SW480 (cell line): ENCODE data around the gene CDH15.
A peak's percentile ranks its signal among the peaks of the same experiment; 100 is the strongest.

Experiments
- DNase-seq: peaks from one replicate; pipeline ENCODE4 v3.0.0-alpha.2; 2016; ENCODE audit warnings: low spot score

CDH15 gene

DNA sequence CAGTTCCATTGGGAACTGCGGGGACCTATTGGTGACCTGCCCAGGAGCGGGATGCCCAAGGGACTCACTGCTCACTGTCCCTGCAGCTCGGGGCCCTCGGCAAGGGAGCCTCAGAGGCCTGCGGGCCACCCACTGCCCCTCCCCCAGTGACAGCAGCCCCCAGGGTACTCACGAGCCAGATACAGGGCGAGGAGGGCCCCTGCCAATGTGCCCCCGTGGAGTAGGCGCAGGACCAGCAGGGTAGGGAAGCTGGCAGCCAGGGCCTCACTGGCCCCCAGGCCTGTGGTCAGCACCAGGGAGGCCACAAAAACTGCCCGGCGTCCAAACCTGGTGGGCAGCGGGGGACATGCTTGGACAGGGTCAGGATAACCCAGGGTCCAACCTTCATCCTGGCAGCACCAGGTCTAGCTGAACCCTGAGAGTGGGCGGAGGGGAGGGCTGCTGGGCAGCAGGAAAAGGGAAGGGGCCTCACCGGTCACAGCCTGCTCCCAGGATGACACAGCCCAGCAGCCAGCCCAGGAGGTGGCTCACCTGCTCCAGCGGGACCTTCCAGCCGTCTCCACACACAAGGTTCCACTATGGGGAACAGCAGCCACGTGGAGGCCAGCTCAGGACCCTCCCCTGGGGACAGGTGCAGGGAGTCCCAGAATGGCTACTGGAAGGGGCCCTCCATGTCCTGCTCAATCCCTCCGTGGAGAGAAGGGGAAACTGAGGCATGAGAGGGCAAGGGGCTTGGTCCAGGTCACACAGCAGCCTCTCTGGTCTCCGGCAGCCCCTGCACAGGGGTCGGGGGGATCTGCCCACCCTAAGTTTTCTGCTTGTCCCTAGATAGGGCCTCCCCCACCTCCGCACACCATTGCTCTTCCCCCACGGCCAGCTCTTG is 27.9 kb downstream of the CDH15 start:
- no peak for DNase-seq

DNA sequence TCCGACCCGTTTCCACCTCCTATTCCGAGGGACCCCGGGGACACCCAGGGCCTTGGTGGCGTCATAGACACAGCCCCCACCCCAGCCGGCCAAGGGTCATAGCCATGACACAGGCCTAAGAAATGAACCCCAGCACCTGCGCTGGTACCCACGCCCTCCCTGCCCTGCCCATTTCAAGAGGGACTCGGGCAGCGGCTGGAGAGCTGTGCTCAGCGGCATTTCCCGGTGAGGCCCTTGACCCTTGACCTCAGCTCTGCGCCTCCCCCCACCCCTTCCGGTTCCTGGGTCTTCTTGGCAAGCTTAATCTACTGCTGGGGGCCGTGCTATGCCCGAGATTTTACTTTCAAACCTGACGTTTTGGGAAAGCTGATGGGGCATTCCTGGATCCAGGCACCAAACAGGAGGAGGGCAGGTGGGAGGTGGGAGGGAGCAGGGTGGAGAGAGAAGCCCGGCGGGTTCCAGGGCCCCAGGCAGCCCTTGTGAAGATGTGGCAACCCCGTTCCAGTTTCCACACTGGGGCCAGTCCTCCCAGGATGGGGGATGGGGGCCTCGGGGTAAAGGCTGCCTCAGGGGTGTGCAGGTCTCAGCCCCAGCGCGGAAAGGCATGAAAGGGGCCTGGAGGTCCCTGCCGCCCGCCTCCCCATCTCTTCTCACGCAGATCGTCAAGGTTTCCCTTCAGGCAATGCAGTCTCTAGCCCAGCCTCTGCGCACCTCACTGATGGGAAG is 28.7 kb downstream of the CDH15 start, which contains the start of gene SLC22A31:
TSS of gene SLC22A31 (minus strand) at position 414 of the 726 bp plus-strand sequence. CDS start at position 378, 36 bp downstream.
- DNase-seq = no peak

DNA sequence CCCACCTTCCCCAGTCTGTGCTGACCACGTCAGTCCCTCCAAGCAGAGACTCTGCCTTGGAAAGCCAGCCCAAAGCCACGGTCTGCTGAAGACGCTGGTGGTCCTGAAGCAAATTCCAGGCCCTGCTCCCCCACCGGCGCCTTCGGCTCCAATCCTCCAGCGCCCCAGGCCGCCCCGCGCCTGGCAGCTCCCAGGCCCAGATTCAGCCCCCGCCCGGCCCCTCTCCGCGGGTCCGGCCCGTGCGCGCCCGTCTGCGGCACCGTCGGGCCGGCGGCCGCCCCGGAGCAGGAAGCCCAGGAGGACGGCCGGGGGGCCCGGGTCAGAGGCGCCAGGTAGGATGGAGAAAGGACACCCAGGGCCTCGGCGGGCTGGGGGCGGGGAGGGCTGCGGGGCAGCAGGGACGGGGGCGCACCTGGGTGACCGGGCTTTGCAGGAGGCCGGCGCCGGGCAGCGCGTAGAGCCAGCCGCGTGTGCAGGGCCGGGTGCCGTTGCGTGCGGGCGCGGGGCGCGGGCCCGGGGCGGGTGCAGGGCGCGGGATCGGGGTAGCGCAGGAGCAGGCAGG is 29.4 kb downstream of the CDH15 start:
- DNase-seq = no peak

DNA sequence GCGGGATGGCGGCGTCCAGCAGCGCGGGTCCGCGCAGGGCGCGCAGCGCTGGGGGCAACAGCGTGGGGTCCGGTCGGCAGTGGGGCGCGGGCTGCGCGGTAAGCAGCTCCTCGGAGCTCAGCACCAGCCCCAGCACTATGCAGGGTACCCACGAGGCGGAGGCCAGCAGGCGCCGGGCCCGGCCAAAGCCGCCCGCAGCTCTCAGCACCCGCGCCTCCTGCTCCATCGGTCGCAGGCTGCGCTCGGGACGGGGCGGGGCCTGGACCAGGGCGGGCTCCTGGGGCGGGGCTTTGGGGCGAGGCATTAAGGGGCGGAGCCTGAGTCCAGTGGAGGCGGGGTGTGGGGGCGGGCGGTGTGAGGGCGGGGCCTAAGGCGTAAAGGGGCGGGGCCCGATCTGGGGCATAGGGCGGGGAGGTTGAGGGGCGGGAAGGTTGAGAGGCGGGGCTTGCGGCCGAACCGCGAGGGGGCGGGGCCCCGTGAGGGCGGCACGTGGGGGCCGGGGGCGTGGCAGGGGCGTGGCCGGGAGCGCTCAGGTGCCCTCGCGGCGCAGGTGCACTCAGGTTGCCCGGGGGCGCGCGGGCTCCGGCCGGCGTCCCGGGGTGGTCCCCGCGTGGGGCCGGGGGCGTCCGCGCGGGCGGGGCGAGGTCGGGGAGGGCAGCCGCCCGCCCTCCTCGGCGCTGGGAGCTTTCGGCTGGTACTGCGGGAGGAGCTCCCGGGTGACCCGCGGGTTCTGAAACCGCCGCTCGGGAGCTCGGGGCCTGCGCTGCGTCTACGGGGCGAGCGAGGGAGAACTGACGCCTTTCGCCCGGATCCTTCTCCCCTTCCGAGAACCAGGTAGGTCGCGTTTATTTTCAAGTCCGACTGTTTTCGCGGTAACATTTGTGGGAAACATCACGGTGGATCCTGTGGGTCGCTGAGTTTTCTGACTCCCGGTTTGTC is 30.2 kb downstream of the CDH15 start:
- no peak for DNase-seq

DNA sequence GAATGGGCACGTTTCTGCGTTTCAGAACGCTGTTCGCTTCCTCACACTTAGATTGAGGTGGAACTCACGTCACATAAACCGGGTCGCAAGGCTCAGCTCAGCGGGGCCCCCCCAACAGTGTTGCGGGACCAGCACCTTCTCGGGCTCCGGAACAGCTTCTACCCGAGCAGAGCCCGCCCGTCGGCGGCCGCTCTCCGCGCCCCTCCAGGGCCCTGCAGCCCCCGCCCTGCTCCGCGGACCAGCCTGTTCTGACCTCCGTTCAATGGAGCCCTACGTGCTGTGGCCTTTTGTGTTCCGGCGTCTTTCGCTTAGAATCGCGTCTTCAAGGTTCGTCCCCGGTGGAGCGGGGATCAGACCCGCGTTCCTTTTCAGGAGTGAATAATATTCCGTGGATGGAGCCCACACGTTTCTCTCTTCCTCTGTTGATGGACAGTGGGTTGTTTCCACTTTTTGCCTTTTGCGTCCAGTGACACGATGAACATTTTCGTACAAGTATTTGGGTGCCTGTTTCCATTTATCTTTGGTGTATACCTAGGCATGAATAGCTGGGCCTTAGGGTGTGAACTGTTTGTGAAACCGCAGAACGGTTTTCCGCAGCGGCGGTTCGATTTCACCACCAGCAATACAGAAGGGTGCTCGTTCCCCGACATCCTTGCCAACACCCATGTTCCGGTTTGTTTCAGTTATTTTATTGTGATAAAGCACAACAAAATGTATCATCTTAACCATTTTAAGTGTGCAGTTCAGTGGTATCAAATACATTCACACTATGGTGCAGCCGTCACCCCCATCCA is 31.1 kb downstream of the CDH15 start:
- DNase-seq = no peak

DNA sequence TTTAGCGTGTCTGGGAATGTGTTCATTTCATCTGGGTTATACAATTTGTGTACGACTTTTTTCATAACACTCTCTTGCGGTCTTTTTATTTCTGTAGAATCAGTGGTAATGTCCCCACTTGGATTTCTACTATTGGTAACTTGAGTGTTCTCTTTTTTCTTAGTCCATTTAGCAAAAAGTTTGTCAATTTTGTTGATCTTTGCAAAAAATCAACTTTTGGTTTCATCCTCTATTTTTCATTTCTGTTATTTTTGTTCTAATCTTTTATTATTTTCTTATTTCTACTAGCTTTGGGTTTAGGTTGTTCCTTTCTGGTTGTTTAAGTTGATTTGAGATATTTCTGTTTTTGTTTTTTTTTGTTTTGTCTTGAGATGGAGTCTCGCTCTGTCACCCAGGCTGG is 36.4 kb downstream of the CDH15 start:
- no peak for DNase-seq

DNA sequence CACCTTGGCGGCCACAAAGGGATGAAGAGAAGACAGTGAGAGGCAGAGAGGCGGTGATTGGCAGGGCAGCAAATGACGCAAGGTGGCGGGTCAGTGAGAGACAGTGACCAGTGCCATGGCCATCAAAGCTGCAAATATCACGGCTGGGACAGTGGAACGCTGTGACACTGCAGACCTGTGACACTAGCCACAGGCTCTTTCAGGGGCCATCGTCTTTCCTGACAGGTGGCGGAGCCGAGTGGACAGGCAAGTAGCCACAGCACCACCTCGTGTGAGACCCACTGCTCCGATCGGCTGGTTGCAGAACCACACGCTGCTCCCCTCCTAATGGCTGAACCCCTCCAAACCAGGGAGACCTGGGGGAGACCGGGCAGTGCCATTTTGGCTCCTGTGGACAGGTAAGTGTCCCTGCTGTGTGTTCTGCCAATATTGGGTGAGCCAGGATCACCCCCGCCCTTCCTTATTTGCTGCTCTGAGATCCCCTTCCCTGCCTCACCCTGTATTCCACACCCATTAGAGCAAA is 38.0 kb downstream of the CDH15 start:
- no peak for DNase-seq

DNA sequence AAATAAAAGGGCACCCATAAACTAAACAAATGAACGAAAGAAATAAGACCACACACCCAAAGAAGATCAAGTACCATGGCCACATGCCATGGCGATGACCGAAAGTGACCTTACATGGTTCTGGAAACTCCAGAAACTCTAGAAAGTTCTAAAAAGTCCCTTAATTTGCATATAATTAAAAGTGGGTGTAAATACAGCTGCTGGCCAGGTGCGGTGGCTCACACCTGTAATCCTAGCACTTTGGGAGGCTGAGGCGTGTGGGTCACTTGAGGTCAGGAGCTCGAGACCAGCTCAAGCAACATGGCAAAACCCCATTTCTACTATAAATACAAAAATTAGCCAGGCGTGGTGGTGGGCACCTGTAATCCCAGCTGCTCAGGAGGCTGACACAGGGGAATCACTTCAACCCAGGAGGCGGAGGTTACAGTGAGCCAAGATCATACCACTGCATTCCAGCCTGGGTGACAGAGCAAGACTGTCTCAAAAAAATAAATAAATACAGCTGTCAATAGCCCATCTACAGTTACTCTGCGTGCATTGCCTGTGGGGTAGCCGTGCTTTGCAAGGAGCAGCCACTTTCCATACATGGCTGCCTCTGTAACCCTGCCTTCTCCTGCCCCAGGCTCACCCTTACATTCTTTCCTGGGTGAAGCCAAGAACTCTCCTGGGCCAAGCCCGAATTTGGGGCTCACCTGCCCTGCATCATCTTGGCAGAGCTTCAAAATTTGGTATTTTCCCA is 38.8 kb downstream of the CDH15 start:
- DNase-seq = no peak

DNA sequence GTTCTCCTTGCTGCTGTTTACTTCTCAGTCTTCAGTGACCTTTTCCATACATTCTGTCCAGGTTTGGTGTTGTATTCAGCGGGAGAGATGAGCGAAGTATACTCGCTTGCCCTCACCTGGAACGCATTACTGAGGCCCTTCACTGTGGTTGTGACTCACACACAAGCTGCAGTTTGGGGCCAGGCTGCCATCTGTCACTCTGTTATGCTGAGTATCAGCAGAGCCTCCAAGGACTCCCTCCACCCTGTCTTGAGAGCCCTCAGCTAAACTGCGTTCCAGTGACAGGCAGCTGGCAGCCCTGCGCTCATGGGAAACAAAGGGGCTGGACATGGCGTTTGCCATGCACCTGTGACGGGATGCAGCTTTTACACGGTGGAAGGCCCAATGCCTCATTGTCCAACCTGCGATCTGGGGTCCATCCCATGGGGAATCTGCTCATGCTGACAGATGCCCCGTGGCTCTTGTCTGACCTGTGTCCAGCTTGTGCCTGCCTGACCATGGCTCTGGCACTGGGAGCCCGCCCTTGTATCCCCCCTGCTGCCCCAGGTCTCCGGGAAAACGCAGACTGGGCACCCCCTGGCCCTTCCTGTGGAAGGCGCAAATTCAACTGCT is 39.5 kb downstream of the CDH15 start:
- DNase-seq = no peak

DNA sequence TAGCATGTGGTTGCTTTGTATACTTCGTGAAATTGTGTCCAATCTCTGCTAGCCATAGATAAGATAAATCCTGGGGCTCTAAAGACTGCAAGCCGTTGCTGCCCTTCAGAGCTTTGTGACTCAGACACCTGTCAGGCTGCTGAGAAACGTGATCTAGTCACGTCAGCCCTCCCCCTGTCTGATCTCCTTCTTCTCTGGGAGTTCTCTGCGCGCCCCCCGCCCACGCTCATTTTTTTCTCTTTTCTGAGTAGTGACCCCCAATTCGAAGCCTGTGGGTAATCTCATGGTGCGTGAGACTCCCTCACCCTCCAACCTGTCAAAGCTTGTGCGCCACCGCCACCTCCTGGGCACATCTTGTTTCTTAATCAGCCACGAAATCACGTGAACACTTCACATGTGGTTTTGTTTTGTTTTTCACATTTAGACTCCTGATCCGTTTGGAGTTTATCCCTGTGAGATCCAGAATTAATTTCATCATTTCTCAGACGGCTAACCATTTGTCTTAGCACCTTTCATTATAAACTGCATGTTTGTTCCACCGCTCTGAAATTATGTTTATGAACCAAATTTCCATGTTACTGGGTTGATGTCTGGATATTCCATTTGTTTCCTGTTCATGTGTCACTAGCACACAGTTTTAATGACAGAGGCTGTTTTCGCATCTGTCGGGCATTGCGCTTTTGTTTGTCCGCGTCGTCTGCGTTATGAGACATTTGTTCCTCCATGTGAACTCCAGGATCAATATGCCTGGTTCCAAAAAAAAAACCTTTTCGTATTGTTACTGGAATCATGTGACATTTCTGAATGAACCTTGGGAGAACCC is 45.0 kb downstream of the CDH15 start:
- peak; percentile 66 for DNase-seq

DNA sequence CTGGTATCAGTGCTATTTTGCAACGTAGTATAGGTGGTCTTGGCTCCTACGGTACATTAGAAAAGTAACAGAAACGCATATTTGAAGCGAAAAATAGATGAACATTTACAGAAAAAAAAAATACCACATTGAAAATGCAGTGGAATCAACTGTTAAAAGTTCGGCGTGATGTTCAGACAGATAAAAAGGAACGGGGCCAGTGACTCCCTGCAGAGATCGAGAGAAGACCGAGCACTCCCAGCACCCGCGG is 45.5 kb downstream of the CDH15 start:
- DNase-seq = no peak

DNA sequence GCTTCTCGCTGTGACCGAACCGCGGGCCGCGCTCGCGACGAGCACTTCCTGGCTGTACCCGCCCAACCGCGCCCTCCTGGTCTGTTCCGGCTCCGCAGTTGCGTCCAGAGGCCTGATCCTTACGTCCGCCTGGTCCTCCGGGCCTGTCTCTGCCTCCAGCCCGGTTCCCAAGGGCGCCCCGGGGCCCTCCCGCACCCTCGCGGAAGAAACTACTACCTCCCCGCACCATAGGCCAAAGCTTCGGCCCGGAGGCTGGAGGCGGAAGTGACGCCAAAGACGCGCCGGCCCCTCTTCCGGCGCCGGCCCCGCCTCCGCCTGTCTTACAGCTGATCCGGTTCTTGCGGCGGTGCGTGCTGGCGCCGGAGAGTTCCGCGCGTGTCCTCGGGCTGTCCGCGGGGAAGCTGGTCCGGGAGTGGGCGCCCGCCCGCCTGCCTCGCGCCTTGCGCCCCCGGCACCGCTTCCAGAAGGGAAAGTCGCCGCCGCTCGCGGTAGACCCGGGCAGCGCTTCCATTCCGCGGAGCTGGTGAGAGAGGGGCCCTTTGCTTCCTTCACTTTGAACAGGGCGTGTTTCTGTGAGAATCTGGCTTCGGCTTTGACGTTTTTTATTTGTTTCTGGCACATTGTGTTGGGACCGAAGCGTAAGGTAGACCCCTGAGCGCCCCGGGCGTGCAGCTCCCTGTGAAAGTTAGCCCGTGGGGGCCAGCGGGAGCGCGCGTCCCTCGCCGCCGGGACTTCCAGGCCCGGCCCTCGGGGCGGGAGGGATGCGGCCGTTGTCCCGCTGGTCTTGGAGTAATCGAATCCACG is 46.0 kb downstream of the CDH15 start, which contains the start of gene ZNF778:
TSS of gene ZNF778 (plus strand) at position 316 of the 804 bp plus-strand sequence. CDS start 3,425 bp downstream, outside the sequence.
- peak; percentile 70 for DNase-seq

DNA sequence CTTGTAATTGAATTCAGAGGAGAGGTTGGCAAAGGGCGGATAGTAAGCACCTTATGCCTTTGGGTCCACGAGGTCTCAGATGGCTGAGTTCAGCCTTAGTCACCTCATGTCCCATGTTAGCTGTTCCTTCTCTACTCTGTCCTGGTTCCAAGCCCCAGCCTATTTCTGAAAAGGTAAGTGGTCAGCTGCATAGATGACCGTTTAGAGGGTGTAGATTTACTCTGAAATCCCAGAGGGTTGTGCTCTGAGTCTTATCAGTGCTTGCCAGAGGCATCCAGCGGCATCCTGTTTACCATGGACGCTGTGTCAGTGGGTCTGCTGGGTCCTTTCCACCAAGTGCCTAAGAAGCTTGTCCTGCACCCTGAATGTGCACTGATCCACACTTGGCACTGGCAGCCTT is 47.8 kb downstream of the CDH15 start:
- no peak for DNase-seq

DNA sequence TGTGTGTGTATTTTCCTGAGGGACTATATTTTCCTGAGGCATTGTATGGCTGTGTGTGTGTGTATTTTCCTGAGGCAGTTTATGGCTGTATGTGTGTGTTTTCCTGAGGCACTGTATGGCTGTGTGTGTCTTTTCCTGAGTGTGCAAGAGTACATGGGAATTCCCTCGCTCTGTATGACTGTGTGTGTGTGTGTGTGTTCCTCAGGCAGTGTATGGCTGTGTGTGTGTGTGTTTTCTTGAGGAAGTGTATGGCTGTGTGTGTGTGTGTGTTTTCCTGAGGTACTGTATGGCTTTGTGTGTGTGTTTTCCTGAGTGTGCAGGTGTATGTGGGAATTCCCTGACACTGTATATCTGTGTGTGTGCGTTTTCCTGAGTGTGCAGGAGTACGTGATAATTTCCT is 50.1 kb downstream of the CDH15 start:
- DNase-seq = no peak

DNA sequence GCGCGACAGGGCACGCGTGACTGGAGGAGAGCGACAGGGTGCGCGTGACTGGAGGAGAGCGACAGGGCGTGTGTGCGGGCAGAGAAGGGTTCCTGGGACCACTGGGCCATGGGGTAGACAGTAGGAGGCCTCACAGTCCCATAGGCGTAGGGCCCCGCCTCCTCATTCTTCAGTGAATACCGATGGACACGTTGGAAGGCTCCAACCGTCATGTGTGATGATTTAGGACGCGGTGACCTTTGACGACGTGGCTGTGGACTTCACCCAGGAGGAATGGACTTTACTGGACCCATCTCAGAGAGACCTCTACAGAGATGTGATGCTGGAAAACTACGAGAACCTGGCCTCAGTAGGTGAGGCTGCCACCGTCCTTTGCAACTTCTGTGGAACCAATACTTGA is 51.4 kb downstream of the CDH15 start:
- DNase-seq = no peak

DNA sequence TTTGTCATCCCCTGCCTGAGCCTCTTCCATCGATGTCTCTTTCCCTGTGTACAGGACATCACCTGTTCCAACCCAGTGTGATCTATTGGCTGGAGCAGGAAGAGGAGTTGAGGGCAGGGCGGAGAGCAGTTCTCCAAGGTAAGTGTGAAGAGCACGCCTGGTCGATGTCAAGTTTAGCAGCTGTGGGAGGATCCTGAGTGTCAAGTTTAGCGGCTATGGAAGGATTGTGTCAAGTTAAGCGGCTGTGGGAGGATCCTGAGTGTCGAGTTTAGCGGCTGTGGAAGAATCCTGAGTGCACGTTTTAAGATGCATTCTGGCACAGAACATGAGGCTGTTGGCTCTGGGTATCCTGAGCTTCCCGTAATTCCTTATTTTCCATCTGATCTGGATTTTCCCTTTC is 53.1 kb downstream of the CDH15 start:
- DNase-seq = no peak

DNA sequence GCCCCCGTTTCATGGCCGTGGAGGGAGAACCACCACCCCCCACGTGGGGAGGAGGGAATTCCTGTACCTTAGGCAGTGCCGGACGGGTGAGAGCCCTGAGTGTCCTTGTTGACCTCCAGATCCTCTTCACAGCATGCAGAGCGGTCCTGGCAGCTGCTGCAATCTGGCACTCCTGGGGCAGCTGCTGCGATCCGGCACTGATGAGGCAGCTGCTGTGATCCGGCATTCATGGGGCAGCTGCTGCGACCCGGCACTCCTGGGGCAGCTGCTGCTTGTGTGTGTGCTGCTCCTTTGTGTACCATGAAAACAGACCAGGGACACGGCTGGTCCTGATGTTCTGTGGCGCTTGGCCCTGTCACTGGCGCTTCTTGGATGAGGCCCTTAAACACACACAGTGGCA is 58.7 kb downstream of the CDH15 start:
- no peak for DNase-seq

DNA sequence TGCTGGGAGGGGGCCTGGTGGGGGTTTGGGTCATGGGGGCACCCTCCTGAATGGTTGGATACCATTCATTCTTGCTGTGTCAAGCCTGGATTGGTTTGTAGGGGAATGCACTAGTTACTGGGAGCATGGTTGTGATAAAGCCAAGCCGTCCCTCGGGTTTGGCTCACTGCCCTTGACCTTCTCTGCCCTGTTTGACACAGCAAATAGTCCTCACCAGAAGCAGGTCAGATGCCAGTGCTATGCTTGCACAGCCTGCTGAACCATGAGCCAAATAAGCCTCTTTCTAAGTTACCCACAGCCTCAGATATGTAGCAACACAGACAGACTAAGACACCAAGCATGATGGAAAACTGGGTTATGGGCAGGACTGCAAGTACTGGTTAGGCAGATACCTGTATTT is 60.6 kb downstream of the CDH15 start:
- no peak for DNase-seq
